Stimulated activated CD4-positive, alpha-beta T cell treated with anti-CD3 and anti-CD28 coated beads, TNF-alpha, amount 100 ng/mL, for 4 hours (primary cell): Measurements from ENCODE around the gene HECW1.

Experiments used
- DNase-seq, 3 experiments: peaks; one replicate each; pipeline ENCODE4 v3.0.0-alpha.2; 2020; ENCODE audit warnings: low read depth in 3 of 3

HECW1 gene

DNA sequence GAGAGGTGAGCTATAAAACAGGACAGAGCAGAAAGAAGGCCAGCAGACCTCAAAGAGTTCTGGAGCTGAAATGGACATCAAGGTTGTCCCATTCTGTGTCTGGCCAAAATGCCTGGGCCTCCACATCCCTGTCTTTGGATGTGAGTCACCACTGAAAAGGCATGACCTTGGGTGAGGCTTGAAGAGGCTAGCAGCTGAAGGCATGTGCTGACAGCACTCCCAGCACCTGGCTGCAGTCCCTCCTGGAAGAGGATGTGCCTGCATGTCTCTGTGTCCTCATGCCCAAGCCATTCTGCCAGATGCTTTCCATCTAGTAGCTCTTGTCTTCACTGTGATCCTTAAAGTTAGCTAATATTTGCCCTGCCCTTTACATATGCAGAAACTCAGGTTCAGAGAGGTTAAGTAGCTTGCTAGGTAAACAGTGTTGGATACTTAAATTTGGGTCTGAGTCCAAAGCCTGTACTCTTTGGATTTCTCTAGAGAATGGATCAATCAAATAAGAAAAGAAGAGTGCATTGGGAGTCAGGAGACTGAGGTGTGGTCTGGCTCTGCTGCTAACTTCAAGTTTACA is 35.8 kb downstream of the HECW1 start:
- no peak for DNase-seq

DNA sequence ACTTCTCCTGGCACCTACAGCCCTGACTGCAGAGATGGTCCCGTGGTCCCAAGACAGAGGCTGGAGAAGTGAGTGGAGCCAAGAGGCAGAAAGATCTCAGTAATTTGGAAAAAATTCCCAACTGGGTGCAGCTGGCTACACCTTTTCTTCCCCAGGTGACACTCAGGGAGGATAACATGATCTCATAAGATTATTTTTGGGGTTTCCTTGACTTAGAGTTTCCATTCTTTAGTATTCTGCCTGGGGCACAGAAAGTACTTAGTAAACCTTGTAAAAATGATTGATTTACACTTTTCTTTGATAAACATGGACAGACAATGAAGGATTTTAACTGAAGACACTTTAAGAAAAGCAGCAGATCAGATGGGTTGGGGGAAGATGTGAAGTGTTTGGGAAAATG is 38.6 kb downstream of the HECW1 start:
- DNase-seq, result no peak

- no peak for DNase-seq
Measured at GRCh38 chr7:43152696-43153095, 40.2 kb downstream of the HECW1 start.

- DNase-seq, result no peak
Measured at GRCh38 chr7:43155636-43156035, 43.2 kb downstream of the HECW1 start.

GRCh38 chr7:43163885-43164284 is 51.4 kb downstream of the HECW1 start:
- no peak for DNase-seq

- no peak for DNase-seq
Measured at GRCh38 chr7:43164757-43165156, 52.3 kb downstream of the HECW1 start.

DNA sequence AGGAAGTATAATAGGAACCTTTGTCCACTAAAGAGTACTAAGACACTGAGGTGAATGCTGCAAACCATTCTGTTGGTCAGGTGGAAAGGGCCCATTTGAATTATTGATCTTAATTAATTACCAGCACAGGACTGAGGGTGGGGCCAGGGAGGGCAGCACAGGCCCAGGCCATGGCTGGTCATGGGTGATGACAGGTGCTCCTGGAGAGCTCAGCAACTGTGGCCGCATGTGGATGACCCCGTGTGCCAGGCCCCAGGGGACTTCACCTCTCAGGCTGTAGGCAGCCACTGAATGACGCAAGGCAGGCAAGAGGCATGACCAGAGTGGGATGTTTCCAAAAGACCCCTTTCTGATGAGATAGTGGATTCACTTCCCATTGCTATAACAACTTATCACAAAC is 54.2 kb downstream of the HECW1 start:
- DNase-seq, result no peak

DNA sequence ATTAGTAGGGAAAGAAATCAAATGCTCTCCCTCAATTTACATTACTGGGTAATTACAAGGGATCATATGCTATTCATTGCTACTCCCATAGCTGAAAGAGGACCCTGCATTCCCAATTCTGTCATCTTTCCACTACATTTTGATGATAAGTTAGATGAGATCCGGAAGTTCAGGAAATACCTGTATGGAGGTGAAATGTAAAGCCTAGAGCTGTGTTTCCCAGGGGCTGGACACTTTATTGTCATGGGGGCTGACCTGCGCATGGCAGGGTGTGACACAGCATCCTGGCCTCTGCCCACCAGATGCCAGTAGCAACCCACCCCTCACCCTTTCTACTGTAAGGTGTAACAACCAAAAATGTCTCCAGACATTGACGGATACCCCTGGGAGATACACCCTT is 56.6 kb downstream of the HECW1 start:
- no peak for DNase-seq

- DNase-seq, result no peak
Measured at GRCh38 chr7:43170571-43170970, 58.1 kb downstream of the HECW1 start.

DNA sequence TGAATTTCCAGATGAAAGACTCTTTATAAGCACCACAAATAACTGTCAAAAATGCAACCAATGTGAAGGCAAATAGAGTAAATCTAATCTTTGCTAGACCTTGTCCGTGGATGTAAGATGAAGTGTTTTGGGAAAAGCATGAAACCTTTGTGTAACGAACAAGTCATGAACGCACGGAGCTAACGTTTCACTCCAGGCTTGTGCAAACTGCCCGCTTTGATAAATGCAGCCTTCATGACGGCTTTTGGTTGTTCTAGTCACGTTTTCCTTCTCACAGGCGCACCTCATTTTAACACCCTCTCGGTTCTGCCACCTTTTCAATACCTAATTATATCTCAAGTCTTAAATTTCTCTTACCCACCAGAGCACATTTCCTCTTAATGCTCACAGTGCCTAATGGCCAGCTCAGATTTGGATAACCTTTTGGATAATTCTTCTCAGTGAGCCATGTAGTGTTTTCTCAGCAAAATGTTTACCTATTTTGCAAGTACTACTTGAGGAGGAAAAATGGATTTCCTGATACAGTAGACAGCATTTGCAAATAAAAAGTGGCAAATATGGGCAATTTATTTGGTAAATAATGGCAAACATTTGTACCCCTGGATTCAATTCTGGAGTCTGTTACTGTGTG is 63.2 kb downstream of the HECW1 start:
- DNase-seq, result no peak

DNA sequence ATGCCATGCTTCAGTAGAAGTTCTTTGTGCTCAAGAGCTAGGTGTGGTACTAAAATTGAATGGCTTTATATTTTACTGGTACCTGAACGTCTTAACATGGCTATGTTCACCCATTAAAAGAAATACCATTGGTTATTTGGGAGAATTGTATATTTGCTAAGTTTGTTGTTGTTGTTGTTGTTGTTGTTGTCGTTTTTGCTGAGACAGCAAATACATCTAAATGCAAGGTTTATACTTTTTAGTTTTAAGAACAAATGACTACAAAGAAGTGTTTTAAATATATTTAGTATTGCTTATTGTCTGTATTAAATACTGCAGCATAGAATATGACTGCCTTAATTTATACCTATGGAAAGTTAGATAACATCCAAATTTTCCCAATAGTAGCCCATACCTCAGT is 66.9 kb downstream of the HECW1 start:
- no peak for DNase-seq

- no peak for DNase-seq
Measured at GRCh38 chr7:43192806-43193460, 80.5 kb downstream of the HECW1 start.

DNA sequence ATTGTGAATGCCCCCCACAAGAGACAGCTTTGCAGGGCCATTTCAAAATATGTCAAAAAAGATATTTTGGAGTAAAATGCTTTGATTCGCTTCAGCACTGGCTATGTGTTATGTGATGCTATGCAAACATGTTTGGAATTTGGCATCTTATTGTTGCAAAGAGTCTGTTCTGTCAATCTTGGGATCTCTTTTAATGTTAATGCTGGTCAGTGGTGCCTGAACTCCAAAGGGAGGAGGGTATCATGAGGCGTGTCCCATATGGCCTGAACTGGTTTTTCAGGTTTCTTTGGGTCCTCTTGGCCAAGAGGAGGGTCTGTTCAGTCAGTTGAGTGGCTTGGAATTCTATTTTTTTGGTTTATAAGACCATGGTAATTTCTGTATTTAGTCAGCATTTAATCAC is 81.4 kb downstream of the HECW1 start:
- DNase-seq, result no peak

DNA sequence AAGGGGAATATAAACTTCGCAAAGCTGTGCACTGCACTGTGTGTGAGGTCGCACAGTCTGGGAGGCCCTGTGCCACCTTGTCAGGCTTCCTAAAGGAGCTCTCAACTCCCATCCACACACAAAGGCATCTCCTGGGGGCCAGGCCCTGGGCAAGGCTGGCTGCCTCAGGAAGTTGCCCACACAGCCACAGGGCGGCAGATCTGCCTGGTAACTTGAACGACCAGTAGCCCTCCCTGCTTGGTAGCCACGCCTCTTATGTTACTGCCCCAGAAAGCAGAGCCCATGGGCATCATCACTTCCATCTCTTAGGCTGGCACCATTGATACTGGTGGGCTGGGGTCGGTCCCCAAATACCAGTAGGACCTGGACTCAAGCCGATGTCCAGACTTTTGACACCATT is 82.8 kb downstream of the HECW1 start:
- no peak for DNase-seq

DNA sequence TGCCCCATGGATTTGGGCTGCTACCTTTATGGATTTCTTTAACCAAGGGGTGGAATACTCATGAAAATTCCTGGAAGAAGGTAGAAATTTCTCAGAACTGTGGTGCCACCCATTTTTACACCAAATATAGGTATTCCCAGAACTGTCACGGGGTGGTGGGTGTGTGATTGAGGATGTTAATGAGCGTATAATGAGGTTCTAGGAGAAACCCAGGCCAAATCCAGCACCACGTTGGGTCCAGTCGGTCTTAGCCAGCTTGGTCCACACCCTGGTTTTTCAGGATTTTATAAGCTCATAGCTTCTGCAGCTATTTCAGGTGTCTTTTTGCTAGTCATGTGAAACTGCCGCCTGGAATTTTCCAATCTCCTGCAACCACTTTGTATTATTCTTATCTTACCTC is 83.3 kb downstream of the HECW1 start:
- DNase-seq, result no peak

DNA sequence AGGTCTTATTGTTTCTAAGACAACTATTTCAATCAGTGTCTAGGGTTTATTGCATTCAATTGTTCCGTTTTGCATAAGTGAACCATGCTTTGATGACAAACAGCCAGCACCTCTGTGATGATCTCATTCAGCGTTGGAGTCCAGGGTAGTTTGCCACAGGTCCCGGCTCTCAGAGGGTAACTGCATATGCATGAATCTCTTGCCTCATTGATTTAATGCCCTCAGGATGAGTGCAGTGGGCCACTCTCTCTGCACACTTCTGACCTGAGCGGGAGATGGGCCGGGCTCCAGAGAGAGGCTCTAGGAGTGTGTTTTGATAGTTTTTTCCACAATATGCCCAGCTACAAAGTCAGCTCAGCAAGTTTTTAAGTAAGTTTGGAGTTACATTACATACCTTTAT is 83.9 kb downstream of the HECW1 start:
- no peak for DNase-seq

- DNase-seq, result no peak
Measured at GRCh38 chr7:43198016-43198415, 85.6 kb downstream of the HECW1 start.

- no peak for DNase-seq
Measured at GRCh38 chr7:43198599-43199090, 86.2 kb downstream of the HECW1 start.

GRCh38 chr7:43199371-43200160 is 87.1 kb downstream of the HECW1 start:
- no peak for DNase-seq

GRCh38 chr7:43201912-43202311 is 89.5 kb downstream of the HECW1 start:
- DNase-seq, result no peak

DNA sequence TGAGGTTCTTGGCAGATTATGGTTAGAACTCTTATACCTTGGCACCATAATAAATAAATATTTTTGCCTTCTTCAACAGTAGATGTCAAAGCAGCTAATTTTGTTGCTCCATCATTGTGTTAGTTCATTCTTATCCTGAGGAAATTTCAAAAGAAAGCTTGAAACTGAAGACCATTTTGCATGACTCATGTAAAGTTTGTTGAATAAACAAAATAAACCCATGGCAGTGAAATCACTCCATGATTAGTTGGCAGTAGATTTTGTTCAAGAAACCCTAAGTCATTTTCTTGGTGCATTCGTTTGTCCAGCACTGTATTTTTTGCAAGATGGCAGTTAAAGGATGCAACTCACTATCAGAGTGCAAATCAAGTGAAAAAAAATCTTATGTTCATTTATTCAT is 91.6 kb downstream of the HECW1 start:
- no peak for DNase-seq

DNA sequence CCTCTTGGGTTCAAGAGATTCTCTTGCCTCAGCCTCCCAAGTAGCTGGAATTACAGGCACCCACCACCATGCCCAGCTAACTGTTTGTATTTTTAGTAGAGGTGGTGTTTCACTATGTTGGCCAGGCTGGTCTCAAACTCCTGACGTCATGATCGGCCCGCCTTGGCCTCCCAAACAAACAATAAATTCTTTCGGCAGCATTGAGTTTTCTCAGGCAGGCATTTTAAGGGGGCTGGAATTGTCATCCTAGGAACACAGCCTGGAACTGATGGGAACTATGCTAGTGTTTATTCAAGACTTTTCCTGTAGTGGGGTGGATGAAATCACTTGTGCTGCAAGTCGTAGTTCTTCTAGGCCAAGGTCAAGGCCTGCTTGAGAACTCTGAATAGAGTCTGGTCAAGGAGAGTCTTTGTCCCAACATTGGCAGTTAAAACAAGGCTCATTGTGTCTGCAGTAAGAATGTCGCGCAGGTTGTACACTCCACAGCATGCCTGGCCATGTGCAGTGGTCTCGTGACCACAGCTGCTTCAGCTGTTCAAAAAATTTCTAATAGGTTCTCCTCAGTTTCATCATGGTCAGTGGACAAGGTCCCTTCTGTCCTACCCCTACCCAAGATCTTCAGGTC is 92.8 kb downstream of the HECW1 start:
- DNase-seq, result no peak
